GM19023 (cell line): ENCODE measurements around the gene MACROD2.

Source experiments
- ATAC-seq: cut with Tn5 transposase; IDR thresholded peaks from one replicate; pipeline ENCODE4 v1.9.1; 2021; ENCODE audit warnings: mild to moderate bottlenecking, moderate library complexity; ENCODE audit not compliant: unreplicated experiment

MACROD2 gene

DNA sequence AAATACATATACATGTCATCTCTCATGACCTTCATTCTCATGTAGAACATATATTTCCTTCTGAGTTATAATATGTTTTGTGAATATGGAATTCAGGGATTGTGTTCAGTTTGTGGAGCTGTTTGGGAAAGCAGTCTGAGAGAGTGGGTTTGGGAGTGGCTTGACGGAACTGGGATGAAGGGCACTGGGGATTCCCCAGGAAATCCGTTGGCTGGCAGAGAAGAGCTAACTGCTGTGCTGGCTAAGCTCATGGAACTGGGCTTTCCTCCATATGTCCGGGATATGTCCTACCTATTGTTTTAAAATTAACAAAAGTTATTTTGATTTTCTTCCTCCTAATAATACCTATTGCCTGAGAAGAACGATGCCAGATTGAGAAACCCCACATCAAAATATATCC lies 701.6 kb downstream of the MACROD2 start:
- no peak for ATAC-seq

DNA sequence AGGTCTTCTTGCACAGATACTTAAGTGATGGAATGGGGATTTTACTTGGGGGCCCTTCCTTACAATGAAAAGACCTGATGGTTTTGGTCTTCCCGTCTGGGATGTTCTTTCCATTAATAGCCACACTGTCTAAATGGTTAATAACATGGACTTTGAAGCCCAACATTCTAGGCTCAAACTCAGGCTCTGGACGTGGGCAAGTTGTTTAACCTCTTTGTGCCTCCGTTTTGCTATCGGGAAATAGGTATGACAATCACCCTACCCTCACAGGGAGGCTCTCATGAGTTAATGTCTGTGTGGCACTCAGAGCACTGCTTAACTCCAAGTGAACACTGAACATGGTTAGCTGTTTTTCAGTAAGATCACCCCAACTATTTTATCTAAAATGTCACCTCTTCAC lies 702.8 kb downstream of the MACROD2 start:
- ATAC-seq: no peak

DNA sequence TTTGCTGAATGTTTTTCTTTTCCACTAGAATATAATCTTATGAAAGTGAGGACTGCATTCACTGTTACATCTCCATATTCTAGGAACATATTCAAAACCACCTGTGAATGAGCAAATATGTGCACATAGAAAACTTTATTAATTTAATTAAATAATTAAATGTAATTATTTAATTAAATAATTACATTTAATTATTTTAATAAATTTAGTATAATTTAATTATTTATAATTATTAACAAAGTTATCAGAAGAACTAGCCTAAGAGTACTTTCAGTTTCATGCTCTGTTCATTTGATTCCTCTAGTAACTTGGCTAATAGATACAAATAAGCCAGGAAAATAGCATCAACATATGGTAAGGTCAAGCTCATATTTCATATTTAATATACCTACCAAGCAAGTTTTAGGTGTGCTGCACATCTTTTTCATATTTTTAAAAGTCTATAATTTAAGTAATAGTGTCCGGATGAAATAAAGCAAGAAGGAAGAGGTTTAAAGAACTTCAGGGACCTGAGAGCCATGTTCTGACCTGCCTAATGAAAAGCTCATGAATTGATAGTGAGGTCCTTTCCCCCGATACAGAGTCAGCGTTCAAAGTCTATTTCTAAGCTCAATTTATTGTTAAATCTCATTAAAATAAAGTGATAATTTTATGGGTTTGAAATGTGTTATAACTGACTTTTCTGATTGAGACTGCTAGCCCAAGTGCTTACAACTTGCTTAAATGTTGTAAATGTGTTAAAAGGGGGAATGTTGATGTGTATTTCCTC lies 703.5 kb downstream of the MACROD2 start:
- ATAC-seq: no peak

DNA sequence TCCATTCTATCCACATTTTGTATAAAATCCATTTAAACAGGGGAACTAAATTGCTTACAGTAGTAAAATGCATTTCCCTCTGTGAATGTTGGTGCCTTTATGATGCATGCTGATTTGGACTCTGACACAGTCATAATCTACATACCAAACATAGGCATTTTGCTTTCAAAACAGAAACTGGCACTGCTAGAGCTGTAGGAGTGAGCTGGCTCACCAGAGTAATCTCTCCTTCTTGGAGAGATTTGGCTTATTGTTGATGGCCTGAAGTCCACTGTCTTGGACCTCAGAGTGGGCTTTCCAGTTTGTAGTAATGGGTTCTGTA lies 705.3 kb downstream of the MACROD2 start:
- ATAC-seq: peak; percentile 58

DNA sequence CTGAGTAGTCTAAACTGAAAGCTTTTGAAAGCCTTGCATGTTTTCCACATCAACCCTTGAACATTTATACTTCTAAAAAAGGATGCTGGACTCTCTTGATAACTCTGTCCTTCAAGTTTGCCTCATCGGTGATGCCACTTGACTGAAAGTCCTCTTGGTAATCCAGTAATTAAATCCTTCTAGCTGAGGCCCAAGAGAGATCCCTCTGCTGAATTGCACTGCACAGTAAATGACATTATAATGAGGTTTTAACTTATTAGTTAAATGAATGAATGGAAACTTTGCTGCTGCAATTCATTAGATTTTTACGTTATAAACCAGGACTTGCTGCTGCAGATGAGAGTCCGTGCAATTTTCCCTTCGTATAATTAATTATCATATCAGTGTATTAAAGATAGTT lies 706.0 kb downstream of the MACROD2 start:
- ATAC-seq: no peak

DNA sequence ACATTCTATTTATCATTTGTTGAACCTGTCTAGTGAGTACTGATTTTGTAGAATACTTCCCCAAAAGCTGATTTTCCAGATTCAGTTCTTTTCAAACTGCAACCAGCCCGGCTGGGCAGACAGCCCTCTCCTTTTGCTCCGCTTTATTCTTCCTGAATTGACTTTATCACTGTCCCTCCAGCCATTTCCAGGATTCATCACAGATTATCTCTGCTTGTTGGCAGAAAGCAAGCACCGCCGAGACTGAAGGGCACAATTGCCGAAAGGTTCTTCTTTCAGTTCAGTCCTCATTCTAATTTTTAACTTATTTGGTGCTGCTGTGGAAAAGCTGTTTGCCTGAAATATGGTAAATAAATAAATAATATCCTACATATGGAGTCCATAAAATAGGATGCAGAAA lies 711.2 kb downstream of the MACROD2 start:
- no peak for ATAC-seq

DNA sequence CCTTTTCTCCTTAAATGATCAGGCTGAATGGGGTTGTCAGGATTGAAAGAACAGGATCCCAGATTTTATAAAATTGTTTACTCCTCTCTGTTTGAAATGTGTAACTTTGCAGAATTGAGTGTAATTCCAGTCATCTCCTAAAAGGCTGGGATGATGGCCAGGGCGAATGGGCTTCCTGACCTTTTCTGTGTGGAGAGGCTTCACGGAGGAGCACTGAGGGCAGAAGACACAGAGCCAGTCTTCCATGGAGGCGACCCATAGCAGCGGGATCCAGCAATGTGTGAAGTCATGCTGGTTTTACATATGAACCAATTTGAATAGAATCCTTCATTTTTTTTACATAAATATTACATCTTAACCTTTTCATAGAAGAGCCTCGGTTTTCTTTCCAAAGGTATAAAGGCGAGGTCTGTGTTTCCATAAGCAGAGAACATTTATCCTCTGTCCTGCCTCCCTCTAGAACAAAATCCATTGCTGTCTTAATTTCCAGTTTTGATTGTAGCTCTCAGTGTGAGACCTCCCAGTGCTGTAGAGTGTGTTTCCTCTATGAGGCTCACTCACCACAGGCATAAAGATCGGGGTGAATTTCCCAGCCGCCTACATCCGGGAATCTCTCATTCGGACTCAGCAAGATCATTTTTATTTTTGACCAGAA lies 711.8 kb downstream of the MACROD2 start:
- ATAC-seq: no peak

DNA sequence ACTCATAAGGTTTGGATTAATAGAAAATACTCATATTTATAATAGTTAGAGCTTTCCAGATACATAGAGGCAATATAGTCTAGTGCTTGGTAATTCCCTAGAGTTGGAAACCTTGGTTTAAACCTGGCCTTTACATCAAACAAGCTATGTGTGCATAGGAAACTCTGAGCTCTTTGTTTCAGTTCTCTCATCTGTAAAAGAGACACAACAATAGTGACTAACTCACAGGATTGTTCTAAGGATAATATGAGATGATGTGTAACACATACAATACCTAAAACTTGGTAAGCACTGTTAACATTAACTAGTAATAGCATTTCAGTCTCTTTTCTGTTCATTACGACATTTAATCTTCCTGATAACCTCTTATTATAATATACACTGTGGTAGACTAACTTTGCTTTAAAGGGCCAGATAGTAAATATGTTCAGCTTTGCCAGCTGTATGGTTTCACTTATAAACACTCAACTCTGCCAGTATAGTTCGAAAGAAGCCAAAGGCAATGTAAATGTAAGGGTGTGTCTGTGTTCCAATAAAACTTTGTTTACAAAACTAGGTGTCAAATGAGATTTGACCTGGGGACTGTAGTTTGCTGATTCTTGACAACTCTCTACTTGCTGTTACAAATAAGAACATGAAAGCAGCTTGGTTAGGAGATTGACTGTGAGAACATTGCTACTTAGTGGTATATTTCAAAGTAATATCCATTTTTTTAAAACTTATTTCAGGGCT lies 712.7 kb downstream of the MACROD2 start:
- ATAC-seq: no peak

DNA sequence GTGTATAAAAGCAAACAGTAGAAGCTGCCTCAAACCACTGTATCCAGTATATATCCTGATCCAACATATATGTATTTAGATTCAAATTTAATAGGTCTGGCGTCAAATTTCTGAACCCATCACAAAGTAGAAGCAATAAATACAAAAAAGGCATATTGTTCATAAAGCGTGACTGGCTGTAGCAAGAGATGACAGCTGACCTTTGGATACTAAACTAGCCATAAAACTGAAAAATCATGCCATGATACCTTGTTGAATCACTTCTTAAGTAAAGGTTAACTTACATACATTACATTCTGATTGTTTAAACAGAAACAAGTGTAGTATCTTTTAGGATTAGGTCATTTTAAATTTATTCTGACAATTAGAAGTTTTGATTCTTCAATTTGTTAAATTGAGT lies 714.1 kb downstream of the MACROD2 start:
- no peak for ATAC-seq

DNA sequence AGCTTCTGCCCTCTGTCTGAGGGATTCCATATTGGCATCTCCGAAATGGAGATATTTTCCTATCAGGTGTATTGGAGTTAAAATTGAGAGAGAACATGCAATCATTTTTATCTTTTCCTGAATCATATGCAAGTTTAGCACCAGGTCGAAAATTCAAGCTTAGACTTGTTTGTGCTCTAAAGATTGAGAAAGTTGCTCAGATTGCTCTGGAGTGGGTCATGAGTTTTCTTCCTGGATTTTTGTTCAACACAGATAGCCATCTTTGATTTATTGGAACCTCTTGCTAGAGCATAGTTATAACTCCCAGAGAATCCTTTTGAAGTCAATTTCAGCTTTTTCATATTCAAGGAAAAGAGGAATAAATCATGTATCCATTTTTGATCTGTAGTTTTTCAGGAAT lies 715.6 kb downstream of the MACROD2 start:
- ATAC-seq: no peak

DNA sequence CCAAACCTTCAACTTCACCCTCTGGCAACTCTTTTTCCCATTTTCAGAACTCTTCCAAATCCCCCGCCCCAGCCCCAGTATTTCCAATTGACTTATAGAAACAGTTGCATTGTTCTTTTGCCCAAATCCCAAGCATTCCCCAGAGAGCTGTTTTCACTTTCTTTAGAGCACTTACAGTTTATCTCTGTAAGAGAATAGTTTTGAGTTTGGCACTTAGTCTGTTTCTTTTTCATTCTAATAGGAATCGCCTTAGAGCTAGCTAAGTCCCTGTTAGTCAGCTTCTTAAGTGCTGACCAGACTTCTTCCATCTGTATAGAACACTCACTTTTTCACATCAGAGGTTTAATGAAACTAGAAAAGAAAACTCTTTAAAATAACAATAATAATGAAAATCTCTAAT lies 716.3 kb downstream of the MACROD2 start:
- no peak for ATAC-seq

DNA sequence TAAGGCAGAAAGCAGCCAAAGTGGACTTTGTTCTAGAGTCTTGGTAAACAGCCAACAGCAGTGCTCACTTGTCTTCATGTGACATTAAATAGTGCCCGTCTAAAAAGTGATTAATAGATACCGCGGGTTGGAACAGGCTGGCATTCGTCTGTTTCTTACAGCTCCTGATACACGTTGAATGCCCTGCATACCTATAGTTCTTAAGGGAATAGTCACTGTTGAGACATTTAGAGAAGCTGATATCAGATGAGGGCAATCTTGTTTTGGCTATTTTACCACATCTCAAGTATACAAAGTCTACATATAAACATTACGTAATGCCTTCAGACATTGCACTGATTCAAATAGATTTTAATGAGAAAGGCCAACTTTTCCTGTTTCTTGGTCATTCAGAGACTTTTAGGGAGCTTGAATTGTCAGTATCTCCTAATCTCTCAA lies 717.0 kb downstream of the MACROD2 start:
- no peak for ATAC-seq

DNA sequence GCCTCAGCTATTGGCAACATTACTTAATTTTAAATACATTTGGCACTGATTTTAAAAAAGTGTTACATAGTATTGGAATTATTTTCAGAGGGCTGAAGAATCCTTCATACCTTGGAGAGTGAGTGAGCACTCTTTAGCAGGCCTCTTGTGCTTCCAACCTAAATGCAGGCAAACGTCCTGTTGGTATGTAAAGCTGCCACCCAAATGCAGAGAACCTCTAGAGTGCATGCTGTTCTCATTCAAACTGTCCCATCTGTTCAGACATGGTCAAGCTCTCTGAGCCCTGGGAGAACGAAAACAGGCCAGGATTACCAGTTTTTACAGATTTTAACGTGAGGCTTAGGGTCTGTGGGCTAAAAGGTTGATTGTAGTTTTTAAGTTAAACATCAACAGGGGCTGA lies 720.1 kb downstream of the MACROD2 start:
- ATAC-seq: no peak

DNA sequence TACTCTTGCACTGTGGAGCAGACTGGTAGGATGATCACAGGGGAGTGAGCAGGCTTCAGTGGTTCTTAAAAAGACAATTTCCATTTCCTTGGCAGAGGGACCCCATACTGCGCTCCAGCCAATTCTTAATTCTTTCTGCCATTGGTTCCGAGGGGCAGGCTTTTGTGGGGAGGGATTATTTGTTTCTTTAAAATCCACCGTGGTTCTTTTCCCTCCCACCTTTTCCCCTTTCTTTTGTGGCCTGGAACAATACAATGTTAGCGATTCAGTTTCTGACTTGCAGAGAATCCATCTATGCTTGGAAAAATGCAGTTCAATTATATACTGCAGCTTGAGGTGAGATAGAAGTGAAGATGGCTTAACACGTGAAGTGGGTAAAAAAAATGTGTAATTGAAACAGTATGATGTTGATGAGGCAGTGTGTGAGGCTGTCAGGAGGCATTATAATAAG lies 721.1 kb downstream of the MACROD2 start:
- ATAC-seq: no peak

DNA sequence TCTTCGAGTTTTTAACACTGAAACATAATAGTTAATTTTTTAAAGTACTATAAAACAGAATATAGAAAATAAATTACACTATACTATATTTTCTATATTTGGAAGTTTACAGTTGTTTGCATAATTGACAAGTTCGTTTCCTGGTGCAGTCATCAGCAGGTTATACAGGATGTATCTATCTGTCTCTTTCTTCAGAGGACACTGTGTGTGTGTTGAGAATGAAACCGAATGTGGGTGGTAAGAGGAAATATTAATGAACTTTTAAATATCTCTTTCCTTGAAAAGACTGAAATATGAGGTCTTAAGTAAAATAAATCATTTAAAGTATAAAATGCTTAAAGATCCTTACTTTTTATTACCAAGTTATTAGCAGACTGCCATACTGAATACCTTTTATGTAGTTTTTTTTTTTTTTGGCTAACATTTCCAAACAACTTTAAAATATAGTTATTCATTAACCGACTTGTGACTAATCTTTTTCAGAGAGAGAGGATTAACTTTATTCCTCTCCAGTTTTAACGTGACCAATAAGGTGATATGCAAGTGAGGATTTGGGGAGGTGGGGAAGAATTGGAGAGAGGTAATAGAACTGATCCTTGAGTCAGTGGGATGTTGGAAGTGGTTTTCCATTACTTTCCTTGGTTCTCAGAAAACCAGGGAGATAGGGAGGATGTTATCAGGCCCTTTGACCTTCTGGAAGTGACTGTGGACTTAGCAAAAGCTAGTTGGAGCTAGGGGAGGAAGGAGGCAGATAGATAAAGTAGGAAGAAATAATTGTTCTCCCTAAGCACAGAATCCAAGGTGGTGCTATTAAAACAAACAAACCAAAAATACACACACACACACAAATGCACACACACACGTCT lies 722.1 kb downstream of the MACROD2 start:
- peak; percentile 77 for ATAC-seq

DNA sequence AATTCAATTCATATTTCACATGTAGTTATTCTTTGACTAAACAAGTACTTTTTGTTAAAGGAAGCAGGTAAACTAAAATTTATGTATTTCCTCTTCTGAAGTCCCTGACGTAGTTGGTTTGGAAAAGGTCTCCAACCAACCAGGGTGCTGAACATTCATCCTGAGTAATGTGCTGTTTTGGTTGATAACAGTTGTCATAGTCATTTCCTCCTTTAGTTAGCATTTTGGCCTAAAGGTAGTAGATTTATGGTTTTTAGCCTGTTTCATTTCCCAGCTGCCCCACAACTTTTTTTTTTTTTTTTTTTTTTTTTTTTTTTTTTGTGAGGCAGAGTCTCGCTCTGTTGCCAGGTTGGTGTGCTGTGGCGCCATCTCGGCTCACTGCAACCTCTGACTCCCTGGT lies 724.9 kb downstream of the MACROD2 start:
- ATAC-seq: no peak

DNA sequence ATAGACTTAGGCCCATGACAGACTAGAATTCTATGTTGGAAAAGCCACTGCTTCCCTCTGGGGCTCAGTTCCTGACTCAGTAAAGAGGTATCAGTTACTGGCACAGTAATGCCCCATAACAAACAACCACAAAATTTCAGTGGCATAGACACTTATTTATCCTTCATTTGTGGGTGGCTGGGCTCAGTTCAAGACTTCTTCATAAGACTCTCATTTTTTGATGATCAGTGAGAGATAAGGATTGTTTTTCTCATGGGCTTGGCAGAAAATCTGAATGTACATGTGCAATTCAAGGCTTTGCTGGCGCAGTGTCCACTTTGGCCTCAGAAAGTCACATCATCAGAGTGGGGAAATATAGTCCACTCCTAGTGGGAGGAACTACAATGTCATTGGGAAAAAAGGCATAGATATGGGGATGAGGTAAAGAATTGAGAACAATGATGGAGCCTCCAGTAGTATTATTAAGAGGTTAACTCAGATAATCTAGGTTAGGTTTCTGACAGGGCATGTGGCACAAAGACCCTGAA lies 726.7 kb downstream of the MACROD2 start:
- ATAC-seq: no peak

DNA sequence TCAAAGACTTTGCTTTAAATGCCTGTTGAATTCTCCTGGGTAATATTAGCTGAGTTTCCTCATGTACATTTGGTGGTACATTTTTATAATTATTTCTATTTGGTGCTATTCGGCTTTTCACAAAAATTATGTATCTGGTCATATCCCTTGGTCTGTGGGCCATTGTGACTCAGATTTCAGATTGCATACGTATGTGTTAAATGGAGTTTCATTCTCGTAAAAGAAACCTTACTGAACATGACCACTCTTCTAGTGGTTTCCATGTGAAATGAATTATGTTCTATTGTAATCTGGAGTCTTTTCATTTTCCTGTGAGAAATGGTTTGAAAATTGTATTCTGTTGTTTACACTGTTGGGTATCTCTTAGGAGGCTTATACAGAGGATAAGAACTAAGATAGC lies 728.3 kb downstream of the MACROD2 start:
- ATAC-seq: no peak

DNA sequence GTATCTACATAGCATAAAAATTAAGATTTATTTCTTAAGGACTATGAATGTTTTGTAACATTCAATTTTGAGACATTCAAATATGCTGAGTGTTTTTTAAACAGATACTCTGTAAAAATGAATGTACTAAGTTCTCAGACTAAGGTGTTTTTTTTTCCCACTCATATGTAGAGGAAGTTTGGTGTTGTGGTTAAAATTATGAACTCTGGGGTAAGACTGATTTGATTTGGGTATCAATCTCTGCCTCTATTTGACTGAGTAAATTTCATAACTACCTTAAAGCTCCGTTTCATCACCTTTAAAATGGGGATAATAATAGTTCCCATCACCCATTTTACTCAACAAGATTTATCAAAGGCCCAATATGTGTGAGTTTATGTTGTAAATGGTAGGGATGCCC lies 728.7 kb downstream of the MACROD2 start:
- no peak for ATAC-seq

DNA sequence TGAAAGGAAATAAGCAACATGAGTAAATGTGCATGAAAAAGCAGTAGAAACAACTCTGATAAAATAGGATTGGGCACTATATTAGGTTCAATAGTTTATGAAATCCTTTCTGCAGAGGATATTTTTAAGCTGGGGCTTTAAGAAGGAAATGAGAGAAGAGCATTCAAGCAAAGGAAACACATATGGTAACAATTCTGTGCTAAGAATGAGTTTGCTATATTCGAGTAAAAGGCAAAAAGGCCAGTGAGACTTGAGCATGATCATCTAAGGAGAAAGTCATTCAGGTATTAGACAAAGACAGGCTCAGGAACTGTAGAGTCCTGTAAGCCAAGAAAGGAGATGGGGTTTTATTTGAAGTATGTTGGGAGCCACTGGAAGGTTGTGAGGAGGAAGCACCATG lies 729.2 kb downstream of the MACROD2 start:
- no peak for ATAC-seq

DNA sequence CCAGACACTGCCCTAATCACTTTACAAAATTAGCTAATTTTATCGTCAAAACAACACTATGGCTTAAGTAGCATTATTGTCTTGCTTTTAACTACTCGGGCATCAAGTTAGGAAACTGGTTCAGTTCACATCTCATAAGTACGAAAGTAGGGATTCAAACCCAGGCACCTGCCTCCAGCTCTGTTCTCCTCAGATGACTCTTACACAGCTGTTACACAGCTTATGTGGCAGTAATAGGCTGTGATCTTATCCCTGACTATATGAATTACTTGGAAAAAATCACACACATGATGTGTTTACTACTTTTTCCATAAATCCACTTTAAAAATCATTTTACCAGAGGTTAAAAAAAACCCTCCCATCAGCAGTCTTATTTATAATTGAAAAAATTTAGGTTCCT lies 731.3 kb downstream of the MACROD2 start:
- no peak for ATAC-seq
